NOMO-1 treated with dmso at 0.1 percent for 144 hours (cell line): ENCODE results near the gene CCDC7.

Experiments
- DNase-seq: peaks from one replicate; lab custom pipeline; 2025; ENCODE audit not compliant: unreplicated experiment; lab: John Stamatoyannopoulos, UW

The CCDC7 gene

DNA sequence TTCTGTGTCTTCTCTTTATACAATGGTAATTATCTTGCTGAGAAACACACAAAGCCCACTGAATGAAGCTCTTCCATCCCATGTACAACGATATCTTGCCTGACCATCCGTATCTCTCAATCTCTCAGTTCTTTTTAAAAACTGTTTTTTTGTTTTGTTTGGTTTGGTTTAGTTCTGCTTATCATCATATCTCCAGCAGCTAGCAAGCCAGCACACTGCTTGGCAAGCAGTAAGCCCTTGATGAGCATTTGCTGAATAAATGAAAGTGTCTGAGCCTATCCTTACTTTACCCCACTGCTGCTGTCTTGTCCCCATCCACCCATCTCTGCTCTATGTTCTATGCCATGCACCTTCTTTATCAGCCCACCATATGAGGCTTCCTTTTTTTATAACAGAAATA lies 477.9 kb downstream of the CCDC7 start:
- DNase-seq: no peak
